HUES64 (cell line): ENCODE data around the gene RPH3AL.

Experiments
- H3K27ac ChIP-seq: 2 replicates; pipeline ENCODE4 v1.7.0; 2013; ENCODE audit warnings: low read depth, low read length, inconsistent platforms
- H3K27me3 ChIP-seq: 2 replicates; pipeline ENCODE4 v1.6.1; 2013; ENCODE audit warnings: mild to moderate bottlenecking, low read length; ENCODE audit not compliant: insufficient read depth
- H3K36me3 ChIP-seq: 2 replicates; pipeline ENCODE4 v1.6.1; 2013; ENCODE audit warnings: mild to moderate bottlenecking, low read length; ENCODE audit not compliant: insufficient read depth
- H3K4me1 ChIP-seq: 2 replicates; pipeline ENCODE4 v1.6.1; 2013; ENCODE audit warnings: mild to moderate bottlenecking, low read length, moderate library complexity; ENCODE audit not compliant: insufficient read depth
- H3K4me3 ChIP-seq: 2 replicates; pipeline ENCODE4 v1.5.1; 2013; ENCODE audit warnings: mild to moderate bottlenecking, low read length, moderate library complexity
- H3K9ac ChIP-seq: 2 replicates; pipeline ENCODE4 v1.6.1; 2013; ENCODE audit warnings: mild to moderate bottlenecking, low read depth, low read length
- H3K9me3 ChIP-seq: 2 replicates; pipeline ENCODE4 v1.6.1; 2013; ENCODE audit warnings: low read depth, low read length; ENCODE audit not compliant: insufficient read depth
- WGBS: fragments of 150-250, 120-280 bp; methylation state at CpG from one replicate; pipeline ENCODE4 v1.1.7; 2013; ENCODE audit warnings: missing lambda C conversion rate; 5-methylcytosine and 5-hydroxymethylcytosine counted together

RPH3AL gene

GRCh38 chr17:339193-340061, 13.2 kb downstream of the RPH3AL start:
- H3K27ac ChIP-seq = no peak overlapping the region
- H3K4me3 ChIP-seq = no peak overlapping the region
- H3K27me3 ChIP-seq = no peaks in the 10 kb centered on the region
- no peaks in the 10 kb centered on the region for H3K9me3 ChIP-seq
- no peak overlapping the region for H3K9ac ChIP-seq
- no peaks in the 10 kb centered on the region for H3K36me3 ChIP-seq
- WGBS = 90% methylated on average over 23 of the region's 23 CpGs
- H3K4me1 ChIP-seq = peaks cover 10% of the 10 kb centered on the region; the same call in 1 of the 2 replicates

GRCh38 chr17:338442-339192, 14.0 kb downstream of the RPH3AL start:
- Histone ChIP-seq H3K4me1 (peaks cover 12% of the 10 kb centered on the region; the same call in 1 of the 2 replicates), H3K27ac (no peak overlapping the region), H3K9me3 (no peaks in the 10 kb centered on the region), H3K9ac (peak overlapping the region; percentile 26; the same call in 1 of the 2 replicates), H3K27me3 (no peaks in the 10 kb centered on the region), H3K4me3 (no peak overlapping the region), H3K36me3 (no peaks in the 10 kb centered on the region)
- 90% methylated on average over 19 of the region's 19 CpGs for WGBS

GRCh38 chr17:337866-338265, 14.7 kb downstream of the RPH3AL start:
- Histone ChIP-seq H3K36me3 (no peaks in the 10 kb centered on the region), H3K27me3 (no peaks in the 10 kb centered on the region), H3K27ac (no peak overlapping the region), H3K4me1 (peaks cover 15% of the 10 kb centered on the region; the same call in 1 of the 2 replicates), H3K9ac (no peak overlapping the region), H3K4me3 (no peak overlapping the region), H3K9me3 (no peaks in the 10 kb centered on the region)
- 91% methylated on average over 7 of the region's 7 CpGs for WGBS

GRCh38 chr17:337453-337852, 15.2 kb downstream of the RPH3AL start:
- no peaks in the 10 kb centered on the region for H3K27me3 ChIP-seq
- H3K36me3 ChIP-seq = no peaks in the 10 kb centered on the region
- H3K27ac ChIP-seq = no peak overlapping the region
- H3K4me3 ChIP-seq = no peak overlapping the region
- no peak overlapping the region for H3K9ac ChIP-seq
- H3K9me3 ChIP-seq = no peaks in the 10 kb centered on the region
- peaks cover 15% of the 10 kb centered on the region; the same call in 1 of the 2 replicates for H3K4me1 ChIP-seq
- WGBS = 92% methylated on average over 15 of the region's 15 CpGs

- H3K4me3 ChIP-seq = no peak overlapping the region
- no peaks in the 10 kb centered on the region for H3K36me3 ChIP-seq
- no peak overlapping the region for H3K27ac ChIP-seq
- H3K4me1 ChIP-seq = peaks cover 15% of the 10 kb centered on the region; the same call in 1 of the 2 replicates
- 96% methylated on average over 12 of the region's 12 CpGs for WGBS
- H3K27me3 ChIP-seq = no peaks in the 10 kb centered on the region
- no peaks in the 10 kb centered on the region for H3K9me3 ChIP-seq
- no peak overlapping the region for H3K9ac ChIP-seq
These were observed 15.6 kb downstream of the RPH3AL start for GRCh38 chr17:337022-337420.

GRCh38 chr17:336110-337021, 16.2 kb downstream of the RPH3AL start:
- Histone ChIP-seq H3K27ac (no peak overlapping the region), H3K27me3 (no peaks in the 10 kb centered on the region), H3K4me1 (peaks cover 15% of the 10 kb centered on the region; the same call in 1 of the 2 replicates), H3K4me3 (no peak overlapping the region), H3K9me3 (no peaks in the 10 kb centered on the region), H3K36me3 (no peaks in the 10 kb centered on the region), H3K9ac (no peak overlapping the region)
- 76% methylated on average over 37 of the region's 37 CpGs for WGBS

GRCh38 chr17:335691-336090, 16.9 kb downstream of the RPH3AL start:
- H3K27me3 ChIP-seq = no peaks in the 10 kb centered on the region
- no peaks in the 10 kb centered on the region for H3K9me3 ChIP-seq
- H3K27ac ChIP-seq = no peak overlapping the region
- H3K9ac ChIP-seq = no peak overlapping the region
- H3K4me3 ChIP-seq = no peak overlapping the region
- H3K4me1 ChIP-seq = peaks cover 15% of the 10 kb centered on the region; the same call in 1 of the 2 replicates
- WGBS = 48% methylated on average over 11 of the region's 12 CpGs
- H3K36me3 ChIP-seq = no peaks in the 10 kb centered on the region

- Histone ChIP-seq H3K4me3 (no peak overlapping the region), H3K9me3 (no peaks in the 10 kb centered on the region), H3K27ac (no peak overlapping the region), H3K9ac (no peak overlapping the region), H3K4me1 (peaks cover 15% of the 10 kb centered on the region; the same call in 1 of the 2 replicates), H3K36me3 (no peaks in the 10 kb centered on the region), H3K27me3 (no peaks in the 10 kb centered on the region)
- WGBS = 85% methylated on average over 28 of the region's 28 CpGs
These were observed 17.6 kb downstream of the RPH3AL start for GRCh38 chr17:334974-335481.

- Histone ChIP-seq H3K27ac (no peak overlapping the region), H3K4me1 (peaks cover 15% of the 10 kb centered on the region; the same call in 1 of the 2 replicates), H3K9ac (no peak overlapping the region), H3K36me3 (no peaks in the 10 kb centered on the region), H3K9me3 (no peaks in the 10 kb centered on the region), H3K27me3 (no peaks in the 10 kb centered on the region), H3K4me3 (no peak overlapping the region)
- 56% methylated on average over 23 of the region's 23 CpGs for WGBS
These were observed 18.8 kb downstream of the RPH3AL start for GRCh38 chr17:333626-334396.
